Measurements from ENCODE around the gene WWOX.

DNA sequence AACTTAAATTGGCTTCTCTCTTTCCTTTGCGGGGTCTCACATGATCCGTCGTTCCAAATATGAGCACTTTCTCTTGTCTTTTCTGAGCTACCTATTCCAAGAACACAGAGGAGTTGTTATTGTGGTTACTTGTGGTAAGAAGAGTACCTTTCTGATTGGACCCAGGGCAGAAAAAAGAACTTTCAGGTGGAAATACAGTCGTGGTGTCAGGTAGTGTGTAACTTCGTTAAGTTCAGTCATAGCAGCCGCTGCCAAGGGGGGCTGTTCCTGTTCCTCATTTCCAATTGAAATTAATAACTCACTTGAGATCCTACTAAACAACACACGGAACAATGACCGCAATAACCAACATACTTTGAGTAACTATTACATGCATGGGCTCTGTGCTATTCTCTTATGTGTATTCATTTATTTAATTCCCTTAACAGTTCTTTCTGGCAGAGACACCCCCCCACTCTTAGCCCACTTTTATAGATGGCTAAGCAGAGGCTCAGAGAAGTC, 819.4 kb downstream of the WWOX start:
- TF ChIP-seq POLR2AphosphoS5 (IDR thresholded peaks at IDR 0.05; ENCODE audit: low read depth, low read length) (no peak), TAF1 (IDR thresholded peaks at IDR 0.05; ENCODE audit: borderline replicate concordance, insufficient read depth, low read length) (no peak), SIN3A (IDR thresholded peaks at IDR 0.05; ENCODE audit: borderline replicate concordance, insufficient read depth, low read length) (no peak)
- TF ChIP-seq, protein P1, sequence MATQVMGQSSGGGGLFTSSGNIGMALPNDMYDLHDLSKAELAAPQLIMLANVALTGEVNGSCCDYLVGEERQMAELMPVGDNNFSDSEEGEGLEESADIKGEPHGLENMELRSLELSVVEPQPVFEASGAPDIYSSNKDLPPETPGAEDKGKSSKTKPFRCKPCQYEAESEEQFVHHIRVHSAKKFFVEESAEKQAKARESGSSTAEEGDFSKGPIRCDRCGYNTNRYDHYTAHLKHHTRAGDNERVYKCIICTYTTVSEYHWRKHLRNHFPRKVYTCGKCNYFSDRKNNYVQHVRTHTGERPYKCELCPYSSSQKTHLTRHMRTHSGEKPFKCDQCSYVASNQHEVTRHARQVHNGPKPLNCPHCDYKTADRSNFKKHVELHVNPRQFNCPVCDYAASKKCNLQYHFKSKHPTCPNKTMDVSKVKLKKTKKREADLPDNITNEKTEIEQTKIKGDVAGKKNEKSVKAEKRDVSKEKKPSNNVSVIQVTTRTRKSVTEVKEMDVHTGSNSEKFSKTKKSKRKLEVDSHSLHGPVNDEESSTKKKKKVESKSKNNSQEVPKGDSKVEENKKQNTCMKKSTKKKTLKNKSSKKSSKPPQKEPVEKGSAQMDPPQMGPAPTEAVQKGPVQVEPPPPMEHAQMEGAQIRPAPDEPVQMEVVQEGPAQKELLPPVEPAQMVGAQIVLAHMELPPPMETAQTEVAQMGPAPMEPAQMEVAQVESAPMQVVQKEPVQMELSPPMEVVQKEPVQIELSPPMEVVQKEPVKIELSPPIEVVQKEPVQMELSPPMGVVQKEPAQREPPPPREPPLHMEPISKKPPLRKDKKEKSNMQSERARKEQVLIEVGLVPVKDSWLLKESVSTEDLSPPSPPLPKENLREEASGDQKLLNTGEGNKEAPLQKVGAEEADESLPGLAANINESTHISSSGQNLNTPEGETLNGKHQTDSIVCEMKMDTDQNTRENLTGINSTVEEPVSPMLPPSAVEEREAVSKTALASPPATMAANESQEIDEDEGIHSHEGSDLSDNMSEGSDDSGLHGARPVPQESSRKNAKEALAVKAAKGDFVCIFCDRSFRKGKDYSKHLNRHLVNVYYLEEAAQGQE (IDR thresholded peaks at IDR 0.05; ENCODE audit: insufficient read depth in 1 of 2, low read depth in 2 of 2, low read length in 2 of 2) = no peak
